Skin epidermis (tissue), 12 donors: ENCODE measurements around the gene PARD3.
"Not testable (repeated sequence)": the region's sequence is repeated elsewhere in the genome, so short reads cannot be mapped to it uniquely, and the experiment has no call there.

Source experiments
- H3K27ac ChIP-seq, 21 experiments: fragments of 200-600 bp; sonication (generic) in 11 of 21; one replicate each; pipeline ENCODE4 v1.5.0; 2020; ENCODE audit warnings: mild to moderate bottlenecking in 3 of 21, inconsistent platforms in 2 of 21, moderate library complexity in 2 of 21
- H3K4me3 ChIP-seq, 7 experiments: fragments of 200-600 bp; sonication (generic) in 2 of 7; one replicate each; pipeline ENCODE4 v1.5.0; 2020; ENCODE audit warnings: inconsistent platforms in 2 of 7, mild to moderate bottlenecking in 2 of 7, moderate library complexity in 1 of 7

Gene PARD3

DNA sequence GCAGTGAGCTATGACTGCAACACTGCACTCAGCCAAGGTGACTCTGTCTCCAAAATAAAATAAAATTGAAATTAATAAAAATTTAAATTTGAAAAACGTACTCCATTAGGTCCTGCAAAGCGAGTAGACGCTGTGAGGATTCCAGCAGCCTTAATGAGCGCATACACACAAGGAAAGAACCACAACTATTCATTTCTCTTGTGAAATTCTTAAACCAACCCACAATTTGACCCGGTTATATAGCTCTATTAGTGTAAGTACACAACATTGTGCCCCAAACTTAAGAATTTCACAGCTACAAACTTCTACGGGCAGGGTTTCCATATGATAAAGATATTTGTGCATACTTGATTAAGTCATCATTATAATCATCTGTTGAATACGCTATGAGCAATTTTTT is 84.4 kb downstream of the PARD3 start:
- no peak overlapping the region for H3K27ac ChIP-seq

GRCh38 chr10:34729619-34730018 is 85.5 kb downstream of the PARD3 start:
- Histone ChIP-seq H3K27ac (no peak overlapping the region), H3K4me3 (no peak overlapping the region)

More for the DNA sequence above, 84.4 kb downstream of the PARD3 start:
- H3K4me3 ChIP-seq, result no peak overlapping the region

DNA sequence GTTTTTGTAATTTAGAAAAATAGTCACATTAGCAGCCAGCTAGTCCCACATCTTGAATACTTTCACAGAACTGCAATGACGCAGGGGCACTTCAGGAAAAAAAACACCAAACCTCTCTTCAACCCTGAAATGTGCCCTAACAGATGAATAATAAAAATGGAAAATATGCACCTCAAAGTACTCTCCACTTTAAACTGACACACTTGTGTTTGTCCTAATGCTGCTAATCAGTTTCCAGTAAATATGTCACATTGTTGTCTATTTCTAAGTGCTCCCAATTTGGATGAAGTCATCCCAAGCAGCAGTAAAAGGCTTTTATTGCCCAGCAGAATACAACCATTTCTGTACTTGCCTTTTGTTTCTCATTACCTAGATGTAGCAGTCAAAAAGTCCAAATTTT is 86.7 kb downstream of the PARD3 start:
- H3K27ac ChIP-seq, result no peak overlapping the region
- no peak overlapping the region for H3K4me3 ChIP-seq

- H3K27ac ChIP-seq, result no peak overlapping the region
- H3K4me3 ChIP-seq, result no peak overlapping the region
These were observed 87.5 kb downstream of the PARD3 start for GRCh38 chr10:34727595-34728033.

DNA sequence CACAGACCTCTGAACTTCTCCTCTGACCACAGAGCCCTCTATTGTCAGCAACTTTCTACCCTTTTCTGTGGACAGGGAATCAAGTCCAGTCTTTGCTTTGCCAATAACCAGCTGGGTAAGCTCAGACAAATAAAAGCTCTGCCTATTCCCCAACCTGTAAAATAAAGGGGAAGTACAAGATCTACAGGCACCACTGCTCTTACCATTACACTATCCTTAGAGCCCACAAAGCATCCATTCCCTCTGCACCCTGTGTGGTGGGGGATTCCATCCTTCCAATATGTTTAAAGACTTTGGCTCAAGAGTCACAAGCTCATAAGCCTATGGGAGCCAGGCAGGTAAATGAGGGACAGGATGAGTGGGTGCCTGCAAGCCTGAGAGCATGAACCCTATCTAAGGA is 88.2 kb downstream of the PARD3 start:
- H3K4me3 ChIP-seq, result no peak overlapping the region
- peak overlapping the region in 1 of 21 experiments; percentile 3 for H3K27ac ChIP-seq

GRCh38 chr10:34723750-34724149 is 91.3 kb downstream of the PARD3 start:
- H3K4me3 ChIP-seq, result no peak overlapping the region
- H3K27ac ChIP-seq, result peak overlapping the region in 4 of 21 experiments; percentile 26 to 64 (median 44)

DNA sequence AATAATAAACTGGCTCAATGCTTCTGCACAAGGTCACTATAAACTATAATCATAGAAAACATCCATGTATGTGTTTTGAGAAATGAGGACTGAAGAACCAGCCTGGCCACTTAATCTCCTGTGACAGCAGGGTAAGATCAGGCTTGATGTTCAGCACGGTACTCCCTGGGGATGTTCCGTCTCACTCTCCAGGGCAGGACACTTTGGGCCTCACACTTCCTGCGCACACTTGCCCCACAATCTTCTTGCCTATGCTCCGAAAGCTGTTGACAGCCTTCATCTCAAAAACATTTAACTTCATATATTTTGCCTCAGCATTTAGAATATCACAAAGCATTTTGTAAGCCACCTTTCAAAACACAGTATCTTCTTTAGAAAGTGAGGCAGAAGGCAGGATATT is 92.7 kb downstream of the PARD3 start:
- no peak overlapping the region for H3K4me3 ChIP-seq
- H3K27ac ChIP-seq, result peak overlapping the region in 1 of 21 experiments; percentile 2

DNA sequence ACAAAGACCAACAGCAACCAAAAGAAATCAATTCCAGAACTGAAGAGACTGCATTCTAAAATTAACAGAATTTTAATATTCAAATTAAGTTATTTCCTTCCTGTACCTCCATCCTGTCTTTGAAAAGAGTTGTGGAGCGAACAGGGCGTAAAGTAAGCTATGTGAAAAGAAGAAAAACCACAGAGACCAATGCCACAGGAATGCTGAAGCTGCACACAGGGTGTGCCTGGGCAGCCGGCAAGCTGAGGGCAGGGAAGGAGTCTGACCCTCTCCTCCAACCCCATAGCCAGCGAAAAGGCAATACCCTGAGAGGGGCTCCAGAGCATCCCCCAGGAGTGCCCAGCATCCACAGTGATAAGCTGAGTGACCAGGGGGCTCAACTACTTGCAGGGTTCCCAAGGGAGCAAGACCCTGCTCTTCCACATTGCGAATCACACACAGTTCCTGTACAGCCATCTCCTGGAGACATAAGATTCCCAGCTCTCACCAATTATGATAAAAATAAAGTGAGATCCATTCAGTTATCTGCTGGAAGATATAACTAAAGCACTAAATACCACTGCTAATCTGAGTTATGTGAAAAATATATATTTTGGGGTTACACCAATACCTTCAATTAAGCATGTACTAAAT is 93.8 kb downstream of the PARD3 start:
- Histone ChIP-seq H3K4me3 (no peak overlapping the region), H3K27ac (peak overlapping the region in 6 of 21 experiments; percentile 13 to 73 (median 56))

- Histone ChIP-seq H3K27ac (peak overlapping the region in 14 of 21 experiments; percentile 17 to 80 (median 55)), H3K4me3 (no peak overlapping the region)
These were observed 95.3 kb downstream of the PARD3 start for GRCh38 chr10:34719746-34720145.

- Histone ChIP-seq H3K4me3 (no peak overlapping the region), H3K27ac (peak overlapping the region in 14 of 21 experiments; percentile 17 to 80 (median 56))
These were observed 95.8 kb downstream of the PARD3 start for GRCh38 chr10:34719328-34719727.

DNA sequence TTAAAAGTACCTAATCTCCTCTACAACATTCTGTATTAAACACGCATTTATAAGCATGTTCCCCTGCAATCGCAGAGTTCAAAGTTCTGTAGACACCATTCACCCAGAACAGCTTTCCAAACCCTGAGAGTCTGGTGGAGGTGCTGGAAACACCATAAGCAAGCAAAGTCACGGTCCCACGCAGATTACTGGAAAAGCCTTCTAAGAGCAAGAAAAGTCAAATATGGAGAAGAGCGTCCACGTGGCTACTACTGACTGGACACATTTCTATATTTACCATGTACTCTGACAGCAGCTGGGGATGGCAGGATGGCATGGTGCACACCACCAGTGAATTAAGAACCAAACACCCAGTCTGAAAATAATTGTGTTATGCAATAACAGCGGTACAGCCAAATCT is 97.7 kb downstream of the PARD3 start:
- no peak overlapping the region for H3K4me3 ChIP-seq
- H3K27ac ChIP-seq, result no peak overlapping the region

DNA sequence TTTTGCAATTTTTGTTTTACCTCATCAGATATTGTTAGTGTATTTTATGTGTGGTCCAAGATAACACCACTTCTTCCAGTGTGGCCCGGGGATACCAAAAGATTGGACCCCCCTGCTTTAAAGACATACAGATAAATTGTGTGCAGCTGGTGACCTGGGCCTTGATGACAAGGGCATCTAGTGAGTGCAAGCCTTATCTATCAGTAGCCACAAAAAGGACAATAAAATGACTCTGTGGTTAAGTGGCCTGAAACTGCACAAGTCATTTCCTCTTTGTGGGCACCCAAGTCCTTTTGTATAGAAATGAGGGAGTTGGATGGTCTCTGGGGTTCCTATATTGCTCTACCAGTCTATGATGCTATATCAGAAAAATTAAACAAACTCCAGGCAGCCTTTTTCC is 98.1 kb downstream of the PARD3 start:
- Histone ChIP-seq H3K4me3 (no peak overlapping the region), H3K27ac (no peak overlapping the region)

DNA sequence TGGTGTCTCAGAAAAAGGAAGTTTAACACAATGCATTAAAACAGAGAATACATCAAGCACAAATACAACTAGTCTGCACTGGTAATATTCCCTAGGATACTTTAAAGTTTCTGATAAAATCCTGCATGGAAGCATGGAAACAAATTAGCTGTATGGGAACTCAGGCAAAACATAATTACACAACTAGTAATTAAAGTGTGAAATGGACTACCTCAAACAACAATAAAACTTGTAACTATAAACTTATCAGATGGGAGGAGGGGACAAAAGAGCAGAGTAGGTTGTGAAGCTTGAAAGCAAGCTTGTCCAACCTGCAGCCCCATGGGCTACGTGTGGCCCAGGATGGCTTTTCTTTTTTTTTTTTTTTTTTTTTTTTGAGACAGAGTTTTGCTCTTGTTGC is 98.9 kb downstream of the PARD3 start:
- no peak overlapping the region for H3K4me3 ChIP-seq
- no peak overlapping the region for H3K27ac ChIP-seq

DNA sequence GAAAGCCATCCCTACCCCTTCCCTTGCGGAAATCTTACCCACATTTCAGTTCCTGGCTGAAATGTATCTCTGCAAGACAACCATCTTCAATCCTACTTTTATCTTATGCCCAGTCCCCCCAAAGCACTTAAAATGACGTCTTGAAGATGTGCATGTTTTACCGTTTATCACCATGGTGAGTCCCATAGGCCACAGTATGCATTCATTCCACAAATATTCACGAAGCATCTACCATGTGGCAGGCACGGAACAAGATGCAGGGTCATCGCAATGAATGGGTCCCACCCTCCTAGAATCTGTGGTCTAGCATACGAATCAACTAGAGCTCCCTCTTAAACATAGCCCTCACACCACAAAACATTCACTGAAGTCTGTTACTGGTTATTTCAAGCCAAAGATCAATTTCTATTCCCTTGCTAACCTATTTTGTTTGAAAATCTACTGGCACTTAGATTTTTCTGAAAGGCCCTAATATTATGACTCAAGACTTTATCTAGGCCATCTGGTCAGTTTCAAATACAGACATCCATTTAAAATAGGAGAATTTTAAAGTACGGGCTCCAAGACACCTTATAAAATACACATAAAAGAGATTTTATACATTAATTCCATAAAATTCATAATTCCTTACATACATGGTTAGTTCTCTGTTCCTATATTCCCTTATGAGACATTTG is 99.4 kb downstream of the PARD3 start:
- Histone ChIP-seq H3K27ac (no peak overlapping the region), H3K4me3 (no peak overlapping the region)

DNA sequence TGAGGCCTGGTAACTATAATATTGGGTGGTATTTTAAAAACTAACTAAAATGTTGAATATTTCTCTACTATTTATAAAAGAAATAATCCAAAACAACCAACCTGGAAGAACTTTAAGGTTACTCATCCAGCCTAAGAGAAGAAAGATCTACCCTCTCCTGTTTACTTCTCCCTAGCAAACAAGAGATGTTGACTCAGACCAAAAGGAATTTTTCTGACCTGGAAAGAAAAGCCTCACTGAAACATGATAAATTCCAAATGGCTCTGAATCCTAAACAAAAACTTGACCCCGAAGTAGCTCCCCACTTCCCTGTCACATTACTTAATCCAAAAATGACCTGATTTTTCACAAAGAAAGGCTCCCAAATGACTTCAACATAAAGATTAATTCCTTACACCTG is 101.2 kb downstream of the PARD3 start:
- no peak overlapping the region for H3K4me3 ChIP-seq
- no peak overlapping the region for H3K27ac ChIP-seq

DNA sequence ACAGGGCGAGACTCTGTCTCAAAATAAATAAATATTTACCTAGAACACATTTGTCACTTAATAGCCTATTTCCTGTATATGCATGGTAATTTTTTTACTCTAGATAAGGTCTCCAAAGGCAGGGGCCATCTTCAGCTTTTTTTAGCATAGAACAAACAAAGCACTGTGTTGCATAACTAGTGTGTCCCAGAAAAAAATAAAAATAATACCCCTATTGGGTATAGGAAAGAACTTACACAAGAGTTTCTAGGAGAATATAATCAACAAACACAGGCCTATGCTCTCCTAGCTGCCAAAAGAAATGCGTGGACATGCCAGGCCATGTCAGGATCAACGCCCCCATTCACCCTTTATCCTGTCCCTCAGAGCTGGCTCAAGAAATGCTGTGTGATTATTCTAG is 103.6 kb downstream of the PARD3 start:
- no peak overlapping the region for H3K4me3 ChIP-seq
- H3K27ac ChIP-seq, result peak overlapping the region in 7 of 21 experiments; percentile 3 to 70 (median 46)

- Histone ChIP-seq H3K27ac (peak overlapping the region in 6 of 21 experiments; percentile 3 to 70 (median 50)), H3K4me3 (no peak overlapping the region)
These were observed 104.7 kb downstream of the PARD3 start for GRCh38 chr10:34710391-34710751.

- H3K27ac ChIP-seq, result peak overlapping the region in 5 of 21 experiments; percentile 8 to 59 (median 33)
These were observed 105.3 kb downstream of the PARD3 start for GRCh38 chr10:34709637-34710390.

DNA sequence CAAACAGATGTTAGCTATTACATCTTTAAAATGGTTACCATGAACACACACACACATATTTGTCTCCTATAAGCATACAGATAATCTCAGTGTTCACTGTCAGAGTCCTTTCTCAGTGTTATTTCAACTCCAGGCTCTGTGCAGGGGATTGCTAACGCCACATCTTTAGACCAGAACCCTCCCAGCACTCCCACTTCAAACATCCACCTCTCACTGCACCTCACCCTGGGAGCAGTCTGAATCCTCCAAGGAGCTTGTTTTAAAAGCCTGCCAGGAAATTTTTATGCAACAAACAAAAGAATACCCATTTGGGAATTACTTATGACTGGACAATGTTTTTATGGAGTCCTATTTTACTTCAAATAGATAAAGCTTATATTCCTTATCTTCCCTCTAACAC is 107.4 kb downstream of the PARD3 start:
- Histone ChIP-seq H3K4me3 (no peak overlapping the region), H3K27ac (no peak overlapping the region)

More at GRCh38 chr10:34709637-34710390, 105.3 kb downstream of the PARD3 start:
- H3K4me3 ChIP-seq, result no peak overlapping the region

DNA sequence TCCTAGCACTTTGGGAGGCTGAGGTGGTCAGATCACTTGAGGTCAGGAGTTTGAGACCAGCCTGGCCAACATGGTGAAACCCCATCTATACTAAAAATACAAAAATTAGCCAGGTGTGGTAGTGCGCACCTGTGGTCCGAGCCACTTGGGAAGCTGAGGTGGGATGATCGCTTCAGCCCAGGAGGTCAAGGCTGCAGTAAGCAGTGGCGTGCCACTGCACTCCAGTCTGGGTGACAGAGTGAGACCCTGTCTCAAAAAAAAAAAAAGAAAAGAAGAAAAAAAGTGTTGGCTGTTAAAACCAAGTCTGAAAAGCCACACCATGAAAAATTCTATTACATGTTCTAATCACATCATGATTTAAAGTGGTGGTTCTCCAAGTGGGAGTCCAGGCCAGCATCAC is 108.1 kb downstream of the PARD3 start:
- not testable (repeated sequence) for H3K27ac ChIP-seq, H3K4me3 ChIP-seq

GRCh38 chr10:34706147-34706546 is 108.9 kb downstream of the PARD3 start:
- no peak overlapping the region for H3K4me3 ChIP-seq
- no peak overlapping the region for H3K27ac ChIP-seq
